ENCODE data around the gene DOHH.

DNA sequence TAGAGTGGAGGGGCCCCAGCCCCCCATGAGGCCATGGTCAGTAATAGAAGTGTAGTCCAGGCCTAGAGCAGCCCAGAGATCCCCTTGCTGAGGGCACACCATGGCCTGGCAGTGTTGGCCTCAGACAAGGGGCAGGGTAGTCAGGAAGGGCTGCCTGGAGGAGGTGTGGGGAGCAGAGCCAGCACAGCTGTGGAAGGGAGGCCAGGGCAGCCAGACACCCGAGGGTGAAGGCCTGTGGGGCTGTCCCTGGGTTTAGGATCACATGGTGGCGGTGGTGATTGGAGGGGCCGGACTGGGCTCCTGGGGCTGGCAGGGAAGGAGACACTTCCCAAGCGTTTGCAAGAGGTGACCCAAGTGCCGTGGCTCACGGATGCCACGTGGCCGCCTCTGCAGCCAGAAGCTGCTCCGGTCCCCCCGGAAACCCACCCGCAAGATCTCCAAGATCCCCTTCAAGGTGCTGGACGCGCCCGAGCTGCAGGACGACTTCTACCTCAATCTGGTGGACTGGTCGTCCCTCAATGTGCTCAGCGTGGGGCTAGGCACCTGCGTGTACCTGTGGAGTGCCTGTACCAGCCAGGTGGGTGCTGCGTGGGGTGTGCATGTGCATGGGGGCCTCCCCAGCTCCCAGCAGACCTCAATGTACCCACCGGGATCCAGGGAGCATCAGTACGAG is 26.9 kb upstream of the DOHH start:
- TF ChIP-seq EZH2 (IDR thresholded peaks at IDR 0.05; ENCODE audit: borderline replicate concordance, low read length): no peak
- TF ChIP-seq, protein P1, sequence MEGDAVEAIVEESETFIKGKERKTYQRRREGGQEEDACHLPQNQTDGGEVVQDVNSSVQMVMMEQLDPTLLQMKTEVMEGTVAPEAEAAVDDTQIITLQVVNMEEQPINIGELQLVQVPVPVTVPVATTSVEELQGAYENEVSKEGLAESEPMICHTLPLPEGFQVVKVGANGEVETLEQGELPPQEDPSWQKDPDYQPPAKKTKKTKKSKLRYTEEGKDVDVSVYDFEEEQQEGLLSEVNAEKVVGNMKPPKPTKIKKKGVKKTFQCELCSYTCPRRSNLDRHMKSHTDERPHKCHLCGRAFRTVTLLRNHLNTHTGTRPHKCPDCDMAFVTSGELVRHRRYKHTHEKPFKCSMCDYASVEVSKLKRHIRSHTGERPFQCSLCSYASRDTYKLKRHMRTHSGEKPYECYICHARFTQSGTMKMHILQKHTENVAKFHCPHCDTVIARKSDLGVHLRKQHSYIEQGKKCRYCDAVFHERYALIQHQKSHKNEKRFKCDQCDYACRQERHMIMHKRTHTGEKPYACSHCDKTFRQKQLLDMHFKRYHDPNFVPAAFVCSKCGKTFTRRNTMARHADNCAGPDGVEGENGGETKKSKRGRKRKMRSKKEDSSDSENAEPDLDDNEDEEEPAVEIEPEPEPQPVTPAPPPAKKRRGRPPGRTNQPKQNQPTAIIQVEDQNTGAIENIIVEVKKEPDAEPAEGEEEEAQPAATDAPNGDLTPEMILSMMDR (conservative IDR thresholded peaks at IDR 0.05 in 1 of 2, IDR thresholded peaks at IDR 0.05 in 1 of 2; ENCODE audit: extremely low read depth in 1 of 2, insufficient read depth in 1 of 2, low read depth in 1 of 2, low read length in 2 of 2): no peak
